Measurements from ENCODE around the gene MAP7. TPM values are rescaled to one million over a fixed set of nuclear protein-coding genes. Genes with fewer than 3 reads are reported as not detected.
"Not testable (repeated sequence)": the region's sequence is repeated elsewhere in the genome, so short reads cannot be mapped to it uniquely, and the experiment has no call there.

Gene MAP7
- total RNA-seq, 2 donors from 2014 or later, result 5.1 to 6.9 TPM

DNA sequence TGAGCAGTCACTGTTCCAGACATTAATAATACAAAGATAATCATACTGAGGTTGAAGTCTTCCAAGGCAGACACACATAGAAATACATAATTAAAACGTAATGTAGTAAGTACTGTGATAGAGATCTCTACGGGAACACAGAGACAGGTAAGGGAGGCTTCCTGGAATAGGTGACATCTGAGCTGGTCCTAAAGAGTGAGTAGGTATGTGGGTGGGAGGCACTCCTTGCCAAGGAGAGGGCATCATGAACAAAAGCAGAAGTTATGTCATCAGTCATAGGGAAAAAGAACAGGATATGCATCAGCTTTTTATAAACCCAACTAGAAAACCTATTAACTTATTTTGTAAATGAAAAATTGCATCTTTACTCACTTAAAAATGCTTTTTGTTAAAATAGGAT is 110.0 kb downstream of the MAP7 start:
- no peaks in the 10 kb centered on the region for H3K4me1 ChIP-seq (ENCODE audit: control insufficient read depth in 1 of 2, low read depth in 2 of 2)
- TF ChIP-seq, protein P1, sequence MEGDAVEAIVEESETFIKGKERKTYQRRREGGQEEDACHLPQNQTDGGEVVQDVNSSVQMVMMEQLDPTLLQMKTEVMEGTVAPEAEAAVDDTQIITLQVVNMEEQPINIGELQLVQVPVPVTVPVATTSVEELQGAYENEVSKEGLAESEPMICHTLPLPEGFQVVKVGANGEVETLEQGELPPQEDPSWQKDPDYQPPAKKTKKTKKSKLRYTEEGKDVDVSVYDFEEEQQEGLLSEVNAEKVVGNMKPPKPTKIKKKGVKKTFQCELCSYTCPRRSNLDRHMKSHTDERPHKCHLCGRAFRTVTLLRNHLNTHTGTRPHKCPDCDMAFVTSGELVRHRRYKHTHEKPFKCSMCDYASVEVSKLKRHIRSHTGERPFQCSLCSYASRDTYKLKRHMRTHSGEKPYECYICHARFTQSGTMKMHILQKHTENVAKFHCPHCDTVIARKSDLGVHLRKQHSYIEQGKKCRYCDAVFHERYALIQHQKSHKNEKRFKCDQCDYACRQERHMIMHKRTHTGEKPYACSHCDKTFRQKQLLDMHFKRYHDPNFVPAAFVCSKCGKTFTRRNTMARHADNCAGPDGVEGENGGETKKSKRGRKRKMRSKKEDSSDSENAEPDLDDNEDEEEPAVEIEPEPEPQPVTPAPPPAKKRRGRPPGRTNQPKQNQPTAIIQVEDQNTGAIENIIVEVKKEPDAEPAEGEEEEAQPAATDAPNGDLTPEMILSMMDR (IDR thresholded peaks at IDR 0.05), result no peak
- H3K27ac ChIP-seq, result no peak overlapping the region
- DNase-seq (ENCODE audit: low spot score), result no peak
- ATAC-seq (ENCODE audit: insufficient number of reproducible peaks, low FRiP score, low read depth), result no peak
- no peaks in the 10 kb centered on the region for H3K27me3 ChIP-seq (replicated peaks; ENCODE audit: insufficient read depth)
- H3K4me3 ChIP-seq, result no peak overlapping the region
- H3K9me3 ChIP-seq, result no peaks in the 10 kb centered on the region
- no peaks in the 10 kb centered on the region for H3K36me3 ChIP-seq

DNA sequence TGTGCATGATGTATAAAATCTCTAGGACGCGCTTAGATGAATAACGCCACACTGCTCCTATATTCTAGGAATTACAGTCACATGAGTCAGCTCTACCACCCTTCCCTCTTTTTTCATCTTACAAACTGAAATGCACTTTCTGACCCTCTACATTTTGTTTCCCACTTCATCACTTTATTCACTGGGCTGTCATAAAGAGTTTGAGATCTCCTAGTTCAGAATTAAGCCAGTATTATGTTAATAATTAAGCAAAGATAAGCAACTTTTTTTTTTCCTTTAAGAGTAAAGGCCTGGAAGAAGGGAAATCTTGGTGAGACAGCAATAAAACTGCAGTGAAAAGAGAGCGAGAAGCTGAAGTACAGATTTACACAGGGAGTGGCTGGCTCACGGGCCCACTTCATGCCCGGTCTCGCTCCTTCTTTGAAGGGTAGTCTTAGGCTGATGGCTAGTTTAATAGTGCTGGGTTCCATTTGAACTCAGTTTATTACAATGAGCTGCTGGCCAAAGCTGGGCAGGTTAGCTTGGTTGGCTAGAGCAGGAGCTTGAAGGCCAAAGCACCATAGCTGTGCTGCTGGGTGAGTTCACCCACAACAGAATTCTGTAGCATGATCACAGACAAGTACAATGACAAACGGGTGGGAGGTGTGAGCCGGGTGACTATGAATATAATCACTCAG is 110.6 kb downstream of the MAP7 start:
- Histone ChIP-seq H3K36me3 (no peaks in the 10 kb centered on the region), H3K9me3 (no peaks in the 10 kb centered on the region), H3K4me3 (no peak overlapping the region), H3K27me3 (replicated peaks; ENCODE audit: insufficient read depth) (no peaks in the 10 kb centered on the region), H3K4me1 (ENCODE audit: control insufficient read depth in 1 of 2, low read depth in 2 of 2) (no peaks in the 10 kb centered on the region), H3K27ac (no peak overlapping the region)
- TF ChIP-seq, protein P1 (IDR thresholded peaks at IDR 0.05), result no peak
- DNase-seq (ENCODE audit: low spot score) (no peak), ATAC-seq (ENCODE audit: insufficient number of reproducible peaks, low FRiP score, low read depth) (no peak)

DNA sequence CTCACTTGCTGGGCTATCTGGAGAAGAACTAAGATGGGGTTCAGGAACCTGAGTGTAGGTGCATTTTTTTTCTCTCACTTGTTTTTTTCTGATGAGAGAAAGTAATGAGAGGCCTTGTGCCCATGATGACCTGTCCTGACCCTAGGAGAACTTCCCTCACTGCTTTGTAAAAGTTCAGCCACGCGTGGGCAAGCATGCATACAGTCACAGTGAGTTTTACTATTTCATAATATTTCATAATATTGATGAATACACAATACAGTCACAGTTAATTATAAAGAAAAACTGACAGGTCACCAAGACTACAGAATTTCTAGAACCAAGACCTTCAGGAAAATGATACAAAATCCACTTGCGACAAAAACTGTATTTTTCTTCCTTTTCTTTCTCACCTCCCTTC is 111.8 kb downstream of the MAP7 start:
- no peak for ATAC-seq (ENCODE audit: insufficient number of reproducible peaks, low FRiP score, low read depth)

DNA sequence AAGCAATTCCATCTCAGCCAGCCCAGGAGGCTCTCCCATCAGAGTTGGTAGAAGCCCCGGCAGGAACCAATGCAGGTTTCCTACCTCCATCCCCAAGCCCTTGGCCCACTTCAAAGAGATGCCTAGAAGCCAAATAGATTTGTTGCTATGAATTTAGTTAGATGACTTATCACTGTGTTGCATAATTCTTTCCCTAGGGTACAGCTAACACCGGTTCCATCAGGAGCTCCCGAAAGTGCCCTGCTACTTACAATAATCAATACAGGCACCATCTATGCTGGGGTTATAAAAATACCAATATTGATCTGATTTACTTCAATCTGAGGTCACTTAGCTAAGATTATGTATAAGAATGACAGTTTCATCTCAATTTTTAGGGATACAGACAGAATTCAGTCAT is 113.0 kb downstream of the MAP7 start:
- DNase-seq (ENCODE audit: low spot score) (no peak), ATAC-seq (ENCODE audit: insufficient number of reproducible peaks, low FRiP score, low read depth) (no peak)
- H3K27me3 ChIP-seq (replicated peaks; ENCODE audit: insufficient read depth), result no peaks in the 10 kb centered on the region
- no peak overlapping the region for H3K27ac ChIP-seq
- TF ChIP-seq, protein P1 (IDR thresholded peaks at IDR 0.05), result no peak
- no peak overlapping the region for H3K4me3 ChIP-seq
- H3K36me3 ChIP-seq, result no peaks in the 10 kb centered on the region
- H3K9me3 ChIP-seq, result no peaks in the 10 kb centered on the region
- H3K4me1 ChIP-seq (ENCODE audit: control insufficient read depth in 1 of 2, low read depth in 2 of 2), result peaks cover 0 to 4% of the 10 kb centered on the region in 2 donors

More for the DNA sequence above, 111.8 kb downstream of the MAP7 start:
- no peak for DNase-seq (ENCODE audit: low spot score)
- Histone ChIP-seq H3K36me3 (no peaks in the 10 kb centered on the region), H3K27me3 (replicated peaks; ENCODE audit: insufficient read depth) (no peaks in the 10 kb centered on the region), H3K27ac (no peak overlapping the region), H3K4me1 (ENCODE audit: control insufficient read depth in 1 of 2, low read depth in 2 of 2) (peaks cover 0 to 4% of the 10 kb centered on the region in 2 donors), H3K4me3 (no peak overlapping the region), H3K9me3 (no peaks in the 10 kb centered on the region)
- TF ChIP-seq, protein P1 (IDR thresholded peaks at IDR 0.05), result no peak

DNA sequence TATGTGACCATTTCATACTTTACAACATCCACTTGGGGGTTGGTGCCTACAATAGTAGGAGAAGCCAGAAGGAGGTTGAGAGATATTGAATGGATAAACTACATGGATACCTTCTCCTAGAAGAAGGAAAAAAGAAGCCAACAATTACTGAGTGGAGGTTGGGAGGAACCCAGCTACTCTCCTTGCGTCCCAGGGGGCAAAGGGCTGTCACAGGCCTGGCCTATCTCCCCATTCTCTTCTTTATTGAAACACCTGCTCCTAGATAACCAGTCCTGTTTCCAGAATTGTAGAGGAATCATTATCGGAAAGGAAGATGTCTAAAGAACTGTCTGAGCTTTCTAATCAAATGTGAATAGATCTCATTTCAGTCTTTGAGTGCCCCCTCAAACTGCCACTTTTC is 115.1 kb downstream of the MAP7 start:
- no peaks in the 10 kb centered on the region for H3K9me3 ChIP-seq
- no peaks in the 10 kb centered on the region for H3K27me3 ChIP-seq (replicated peaks; ENCODE audit: insufficient read depth)
- ATAC-seq (ENCODE audit: insufficient number of reproducible peaks, low FRiP score, low read depth), result no peak

DNA sequence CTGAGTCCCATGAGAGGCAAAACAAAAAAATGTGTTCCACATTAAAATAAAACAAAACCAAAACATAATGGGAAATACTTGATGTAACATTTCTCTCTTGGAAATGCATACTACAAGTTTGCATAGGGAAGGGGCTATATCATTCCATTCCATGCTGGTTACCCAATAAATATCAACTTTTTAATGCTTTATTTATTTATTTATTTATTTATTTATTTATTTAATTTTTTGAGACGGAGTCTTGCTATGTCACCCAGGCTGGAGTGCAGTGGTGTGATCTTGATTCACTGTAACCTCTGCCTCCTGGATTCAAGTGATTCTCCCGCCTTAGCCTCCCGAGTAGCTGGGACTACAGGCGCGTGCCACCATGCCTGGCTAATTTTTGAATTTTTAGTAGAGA is 118.9 kb downstream of the MAP7 start:
- DNase-seq (ENCODE audit: low spot score); H3K4me3 ChIP-seq; ATAC-seq (ENCODE audit: insufficient number of reproducible peaks, low FRiP score, low read depth); H3K27ac ChIP-seq; H3K36me3 ChIP-seq; H3K27me3 ChIP-seq (replicated peaks; ENCODE audit: insufficient read depth); H3K9me3 ChIP-seq; H3K4me1 ChIP-seq (ENCODE audit: control insufficient read depth in 1 of 2, low read depth in 2 of 2): not testable (repeated sequence)

More for the DNA sequence above, 115.1 kb downstream of the MAP7 start:
- Histone ChIP-seq H3K36me3 (no peaks in the 10 kb centered on the region), H3K4me3 (no peak overlapping the region), H3K27ac (peak overlapping the region in 1 of 2 donors; percentile 55), H3K4me1 (ENCODE audit: control insufficient read depth in 1 of 2, low read depth in 2 of 2) (peaks cover 0 to 4% of the 10 kb centered on the region in 2 donors)
- DNase-seq (ENCODE audit: low spot score), result no peak
- TF ChIP-seq, protein P1 (IDR thresholded peaks at IDR 0.05), result no peak

Measured in thoracic aorta (tissue), 2 donors.